GM23338 (cell line): ENCODE data around the gene ANKRD61. TPM values are rescaled to one million over a fixed set of nuclear protein-coding genes. Genes with fewer than 3 reads are reported as not detected.
"Not testable (repeated sequence)": the region's sequence is repeated elsewhere in the genome, so short reads cannot be mapped to it uniquely, and the experiment has no call there.

Source experiments
- ATAC-seq: fragments of 200-7000 bp; cut with Tn5 transposase; 3 replicates; pipeline ENCODE4 v1.9.1; 2020
- DNase-seq: peaks from one replicate; pipeline ENCODE4 v3.0.0-alpha.2; 2015; ENCODE audit warnings: low spot score
- H2AFZ ChIP-seq: fragments of 200-600 bp; sonication (generic); 2 replicates; pipeline ENCODE4 v1.8.0; 2016; ENCODE audit warnings: antibody characterized with exemption, mild to moderate bottlenecking, moderate library complexity
- H3F3A ChIP-seq: fragments of 200-600 bp; sonication (generic); replicated peaks from 2 replicates; pipeline ENCODE4 v1.8.0; 2017; ENCODE audit warnings: antibody characterized with exemption, mixed run types, low read depth
- H3K27ac ChIP-seq: fragments of 200-600 bp; sonication (generic); 2 replicates; pipeline ENCODE4 v1.6.1; 2016; ENCODE audit warnings: low read depth
- H3K27me3 ChIP-seq: fragments of 200-600 bp; sonication (generic); 2 replicates; pipeline ENCODE4 v1.8.0; 2016; ENCODE audit warnings: mild to moderate bottlenecking, mixed run types, moderate library complexity; ENCODE audit not compliant: insufficient read depth
- H3K36me3 ChIP-seq: fragments of 200-600 bp; sonication (generic); 2 replicates; pipeline ENCODE4 v1.8.0; 2016; ENCODE audit warnings: mild to moderate bottlenecking; ENCODE audit not compliant: insufficient read depth
- H3K4me1 ChIP-seq: fragments of 200-600 bp; sonication (generic); 2 replicates; pipeline ENCODE4 v1.8.0; 2016; ENCODE audit warnings: mild to moderate bottlenecking, moderate library complexity; ENCODE audit not compliant: insufficient read depth
- H3K4me2 ChIP-seq: fragments of 200-600 bp; sonication (generic); 2 replicates; pipeline ENCODE4 v1.7.1; 2017; ENCODE audit warnings: mixed run types
- H3K4me3 ChIP-seq: fragments of 200-600 bp; sonication (generic); 2 replicates; pipeline ENCODE4 v1.6.1; 2016; ENCODE audit warnings: mixed run types
- H3K79me2 ChIP-seq: fragments of 200-600 bp; sonication (generic); replicated peaks from 2 replicates; pipeline ENCODE4 v1.8.0; 2017; ENCODE audit warnings: mild to moderate bottlenecking; ENCODE audit not compliant: insufficient read depth
- H3K9me2 ChIP-seq: fragments of 200-600 bp; sonication (generic); 2 replicates; pipeline ENCODE4 v1.8.0; 2017; ENCODE audit not compliant: insufficient read depth
- H4K20me1 ChIP-seq: fragments of 200-600 bp; sonication (generic); replicated peaks from 2 replicates; pipeline ENCODE4 v1.8.0; 2017; ENCODE audit warnings: mild to moderate bottlenecking; ENCODE audit not compliant: insufficient read depth
- H3K27ac Mint-ChIP-seq: 2 replicates; pipeline ENCODE4 v1.8.0; 2020; ENCODE audit warnings: inconsistent platforms, mild to moderate bottlenecking, moderate library complexity, mixed read lengths
- H3K27me3 Mint-ChIP-seq: 3 replicates; pipeline ENCODE4 v1.8.0; 2022; ENCODE audit warnings: low read depth, mild to moderate bottlenecking, moderate library complexity, mixed read lengths, inconsistent platforms; ENCODE audit not compliant: insufficient read depth, poor library complexity
- H3K36me3 Mint-ChIP-seq: 3 replicates; pipeline ENCODE4 v1.8.0; 2021; ENCODE audit warnings: low read depth, mild to moderate bottlenecking, inconsistent platforms, moderate library complexity, mixed read lengths
- H3K4me1 Mint-ChIP-seq: 3 replicates; pipeline ENCODE4 v1.8.0; 2020; ENCODE audit warnings: mild to moderate bottlenecking, inconsistent platforms, mixed read lengths
- H3K4me3 Mint-ChIP-seq: 3 replicates; pipeline ENCODE4 v1.8.0; 2021; ENCODE audit warnings: moderate library complexity, mild to moderate bottlenecking, inconsistent platforms, mixed read lengths
- H3K9me3 Mint-ChIP-seq: 3 replicates; pipeline ENCODE4 v1.8.0; 2020; ENCODE audit warnings: moderate library complexity, mild to moderate bottlenecking, inconsistent platforms, mixed read lengths
- CREB1 ChIP-seq: fragments of 250-450 bp; sonication (Bioruptor Pico); IDR thresholded peaks from 2 replicates; pipeline ENCODE4 v1.5.0; 2020; ENCODE audit warnings: low read depth, mild to moderate bottlenecking, moderate library complexity
- JUNB ChIP-seq: IDR thresholded peaks from one replicate; pipeline ENCODE4 v1.6.1; 2016; ENCODE audit warnings: antibody characterized with exemption; ENCODE audit not compliant: unreplicated experiment
- NANOG ChIP-seq: IDR thresholded peaks from 2 replicates; pipeline ENCODE4 v1.6.1; 2016; ENCODE audit warnings: antibody characterized with exemption, borderline replicate concordance
- POLR2AphosphoS5 ChIP-seq: IDR thresholded peaks from 2 replicates; pipeline ENCODE4 v1.6.1; 2016; ENCODE audit warnings: antibody characterized with exemption, low read depth
- STAT1 ChIP-seq: IDR thresholded peaks from one replicate; pipeline ENCODE4 v1.6.1; 2016; ENCODE audit warnings: antibody characterized with exemption; ENCODE audit not compliant: unreplicated experiment
- ZNF114 ChIP-seq: fragments of 250-450 bp; sonication (Bioruptor Pico); IDR thresholded peaks from 2 replicates; pipeline ENCODE4 v1.5.0; 2020; ENCODE audit warnings: mild to moderate bottlenecking, moderate library complexity
- ZNF331 ChIP-seq: fragments of 250-450 bp; sonication (Bioruptor Pico); IDR thresholded peaks from 2 replicates; pipeline ENCODE4 v1.5.0; 2020; ENCODE audit warnings: low read depth, mild to moderate bottlenecking, moderate library complexity
- ZNF462 ChIP-seq: fragments of 250-450 bp; sonication (Bioruptor Pico); IDR thresholded peaks from 2 replicates; pipeline ENCODE4 v1.5.0; 2020; ENCODE audit warnings: mild to moderate bottlenecking, moderate library complexity
- polyA plus RNA-seq: library from polyadenylated mRNA; unstranded; fragments of >200 nt; fragmentation: Nextera tagmentation; extraction: Ambion mirVana; gene quantifications from 2 replicates; pipeline ENCODE4 v1.2.1, GENCODE V29; 2016
- total RNA-seq: library from RNA; depleted of rRNA; stranded (reverse); fragments of >200 nt; shearing (Covaris generic); gene quantifications from 2 replicates; pipeline ENCODE4 v1.2.3, GENCODE V29; 2014
- TF ChIP-seq, protein P1 (sequence below), 2 experiments: fragments of 200-600 bp in 1 of 2; sonication (generic) in 1 of 2; conservative IDR thresholded peaks; 2 replicates each; pipeline versions ENCODE4 v1.5.1 to v1.6.1; 2016 to 2017; ENCODE audit warnings: antibody characterized with exemption in 2 of 2, low read depth in 2 of 2, mild to moderate bottlenecking in 2 of 2, moderate library complexity in 1 of 2
- TF ChIP-seq, protein P2 (sequence below): IDR thresholded peaks from 2 replicates; pipeline ENCODE4 v1.6.1; 2016; ENCODE audit warnings: antibody characterized with exemption

The ANKRD61 gene
- total and polyA plus RNA-seq, 2 experiments from 2014 or later: 0.42 to 1.2 TPM

DNA sequence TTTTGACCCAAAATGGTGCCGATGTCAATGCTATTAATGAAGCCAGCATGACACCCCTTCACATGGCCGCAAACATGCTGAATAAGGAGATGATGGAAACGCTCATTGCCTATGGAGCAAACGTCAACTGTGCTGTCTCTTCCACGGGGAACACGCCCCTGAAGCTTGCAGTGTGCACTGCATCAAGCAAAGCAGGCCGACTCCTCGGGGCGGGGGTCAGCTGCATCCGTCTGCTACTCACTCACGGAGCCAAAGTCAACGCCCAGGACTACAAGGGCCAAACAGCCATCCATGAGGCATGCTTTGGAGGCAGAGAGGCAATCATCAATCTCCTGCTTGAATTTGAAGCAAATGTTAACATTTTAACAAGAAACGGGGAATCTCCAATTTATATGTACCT, 4.5 kb downstream of the ANKRD61 start (continued):
- TF ChIP-seq ZNF462: no peak

- no peak for DNase-seq
- H3K27ac ChIP-seq: no peak overlapping the region
- no peaks in the 10 kb centered on the region; the same call in 2 of the 3 replicates for H3K4me1 Mint-ChIP-seq
- no peak overlapping the region for H3K27ac Mint-ChIP-seq
- H4K20me1 ChIP-seq: peaks cover 15% of the 10 kb centered on the region
- no peak overlapping the region for H3K4me2 ChIP-seq
- H3K9me3 Mint-ChIP-seq: no peaks in the 10 kb centered on the region
- no peaks in the 10 kb centered on the region for H3F3A ChIP-seq
- no peak overlapping the region for H2AFZ ChIP-seq
- H3K4me3 Mint-ChIP-seq: no peak overlapping the region
- peaks cover 60% of the 10 kb centered on the region for H3K36me3 ChIP-seq
- no peaks in the 10 kb centered on the region for H3K9me2 ChIP-seq
- no peaks in the 10 kb centered on the region for H3K27me3 Mint-ChIP-seq
- peaks cover 60% of the 10 kb centered on the region for H3K36me3 Mint-ChIP-seq
- H3K4me3 ChIP-seq: no peak overlapping the region
- ATAC-seq: no peak
- no peaks in the 10 kb centered on the region for H3K27me3 ChIP-seq
- H3K4me1 ChIP-seq: no peaks in the 10 kb centered on the region
- H3K79me2 ChIP-seq: peaks cover 14% of the 10 kb centered on the region
- TF ChIP-seq NANOG (no peak), JUNB (no peak), STAT1 (no peak), CREB1 (CRISPR knock-in tag) (no peak), ZNF331 (CRISPR knock-in tag) (no peak), POLR2AphosphoS5 (no peak), ZNF114 (CRISPR knock-in tag) (no peak)
- TF ChIP-seq, protein P1, sequence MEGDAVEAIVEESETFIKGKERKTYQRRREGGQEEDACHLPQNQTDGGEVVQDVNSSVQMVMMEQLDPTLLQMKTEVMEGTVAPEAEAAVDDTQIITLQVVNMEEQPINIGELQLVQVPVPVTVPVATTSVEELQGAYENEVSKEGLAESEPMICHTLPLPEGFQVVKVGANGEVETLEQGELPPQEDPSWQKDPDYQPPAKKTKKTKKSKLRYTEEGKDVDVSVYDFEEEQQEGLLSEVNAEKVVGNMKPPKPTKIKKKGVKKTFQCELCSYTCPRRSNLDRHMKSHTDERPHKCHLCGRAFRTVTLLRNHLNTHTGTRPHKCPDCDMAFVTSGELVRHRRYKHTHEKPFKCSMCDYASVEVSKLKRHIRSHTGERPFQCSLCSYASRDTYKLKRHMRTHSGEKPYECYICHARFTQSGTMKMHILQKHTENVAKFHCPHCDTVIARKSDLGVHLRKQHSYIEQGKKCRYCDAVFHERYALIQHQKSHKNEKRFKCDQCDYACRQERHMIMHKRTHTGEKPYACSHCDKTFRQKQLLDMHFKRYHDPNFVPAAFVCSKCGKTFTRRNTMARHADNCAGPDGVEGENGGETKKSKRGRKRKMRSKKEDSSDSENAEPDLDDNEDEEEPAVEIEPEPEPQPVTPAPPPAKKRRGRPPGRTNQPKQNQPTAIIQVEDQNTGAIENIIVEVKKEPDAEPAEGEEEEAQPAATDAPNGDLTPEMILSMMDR (conservative IDR thresholded peaks at IDR 0.05; ENCODE audit: low read depth in 2 of 2): no peak
- TF ChIP-seq, protein P2, sequence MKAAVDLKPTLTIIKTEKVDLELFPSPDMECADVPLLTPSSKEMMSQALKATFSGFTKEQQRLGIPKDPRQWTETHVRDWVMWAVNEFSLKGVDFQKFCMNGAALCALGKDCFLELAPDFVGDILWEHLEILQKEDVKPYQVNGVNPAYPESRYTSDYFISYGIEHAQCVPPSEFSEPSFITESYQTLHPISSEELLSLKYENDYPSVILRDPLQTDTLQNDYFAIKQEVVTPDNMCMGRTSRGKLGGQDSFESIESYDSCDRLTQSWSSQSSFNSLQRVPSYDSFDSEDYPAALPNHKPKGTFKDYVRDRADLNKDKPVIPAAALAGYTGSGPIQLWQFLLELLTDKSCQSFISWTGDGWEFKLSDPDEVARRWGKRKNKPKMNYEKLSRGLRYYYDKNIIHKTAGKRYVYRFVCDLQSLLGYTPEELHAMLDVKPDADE: no peak
These were observed 18.6 kb downstream of the ANKRD61 start for GRCh38 chr7:6049780-6050179.

DNA sequence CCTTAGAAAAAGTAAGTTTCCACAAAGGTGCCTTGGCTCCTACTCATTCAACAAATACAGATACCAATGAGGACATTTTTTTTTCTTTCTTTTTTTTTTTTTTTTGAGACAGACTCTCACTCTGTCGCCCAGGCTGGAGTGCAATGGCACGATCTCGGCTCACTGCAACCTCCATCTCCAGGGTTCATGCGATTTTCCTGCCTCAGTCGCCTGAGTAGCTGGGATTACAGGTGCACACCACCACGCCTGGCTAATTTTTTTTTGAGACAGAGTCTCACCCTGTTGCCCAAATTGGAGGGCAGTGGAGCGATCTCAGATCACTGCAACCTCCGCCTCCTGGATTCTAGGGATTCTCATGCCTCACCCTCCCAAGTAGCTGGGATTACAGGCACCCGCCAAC, 20.0 kb downstream of the ANKRD61 start:
- H3K9me3 Mint-ChIP-seq, H2AFZ ChIP-seq, H3K27me3 ChIP-seq, DNase-seq, H3K27ac Mint-ChIP-seq, H3K4me1 ChIP-seq, ATAC-seq, H3K4me3 Mint-ChIP-seq, H3K4me2 ChIP-seq, H3F3A ChIP-seq, H3K9me2 ChIP-seq, H3K27me3 Mint-ChIP-seq, H3K4me3 ChIP-seq, H3K4me1 Mint-ChIP-seq, H3K27ac ChIP-seq: not testable (repeated sequence)
- peaks cover 28% of the 10 kb centered on the region for H3K79me2 ChIP-seq
- H4K20me1 ChIP-seq: peaks cover 23% of the 10 kb centered on the region
- H3K36me3 ChIP-seq: peaks cover 50% of the 10 kb centered on the region
- H3K36me3 Mint-ChIP-seq: peaks cover 53% of the 10 kb centered on the region
